Measurements from ENCODE around the gene CHST11.

GRCh38 chr12:104608998-104609397 lies 152.2 kb downstream of the CHST11 start:
- TF ChIP-seq CTCF (IDR thresholded peaks at IDR 0.05 in 8 of 11, conservative IDR thresholded peaks at IDR 0.05 in 3 of 11) (no peak), POLR2A (IDR thresholded peaks at IDR 0.05) (no peak), POLR2AphosphoS5 (IDR thresholded peaks at IDR 0.05) (no peak)

Measured in spleen (tissue), 7 donors.